HEK293 (cell line): Measurements from ENCODE around the gene PDSS1.

Source experiments
- CTCF ChIA-PET: fragments of 350-600 bp; formaldehyde crosslinking; extraction: SDS; loops from one replicate; lab custom pipeline; 2021; ENCODE audit warnings: antibody characterized with exemption; lab: Yijun Ruan, JAX
- POLR2A ChIA-PET: fragments of 300-600 bp; formaldehyde crosslinking; extraction: SDS; loops from one replicate; lab custom pipeline; 2020; ENCODE audit warnings: antibody characterized with exemption, inconsistent platforms; lab: Yijun Ruan, JAX
- H3K27ac ChIP-seq: fragments of 200-500 bp; sonication (Bioruptor generic); 2 replicates; pipeline ENCODE4 v1.5.1; 2014; ENCODE audit warnings: low read depth, low read length, control low read depth, inconsistent platforms; ENCODE audit errors: extremely low read depth
- H3K36me3 ChIP-seq, 2 experiments: fragments of 200-500 bp in 1 of 2; sonication (Bioruptor generic) in 1 of 2; 1 replicate in 1 of 2; 2 replicates in 1 of 2; pipeline ENCODE4 v1.5.1; 2014 to 2017; ENCODE audit warnings: inconsistent platforms in 2 of 2, low read length in 2 of 2; ENCODE audit not compliant: control insufficient read depth in 2 of 2, insufficient read depth in 1 of 2
- H3K4me1 ChIP-seq: fragments of 200-500 bp; sonication (Bioruptor generic); 2 replicates; pipeline ENCODE4 v1.5.1; 2014; ENCODE audit warnings: mild to moderate bottlenecking, low read length, inconsistent platforms; ENCODE audit not compliant: control insufficient read depth, insufficient read depth
- H3K4me3 ChIP-seq: 2 replicates; pipeline ENCODE4 v1.5.1; 2011; ENCODE audit warnings: low read depth, mild to moderate bottlenecking, control low read depth, low read length, moderate library complexity
- H3K9me3 ChIP-seq: fragments of 200-500 bp; sonication (Bioruptor generic); 2 replicates; pipeline ENCODE4 v1.5.1; 2014; ENCODE audit warnings: low read depth, low read length, inconsistent platforms; ENCODE audit not compliant: control insufficient read depth, insufficient read depth
- FEZF1 ChIP-seq: fragments of 450-650 bp; formaldehyde crosslinking; IDR thresholded peaks from 2 replicates; pipeline ENCODE4 v1.5.1; 2016; ENCODE audit warnings: missing biosample characterization, missing genetic modification characterization
- HOXA7 ChIP-seq: sonication (generic); formaldehyde crosslinking; IDR thresholded peaks from 2 replicates; pipeline ENCODE4 v1.8.1; 2022; ENCODE audit warnings: missing genetic modification reagents, borderline replicate concordance
- SP2 ChIP-seq: fragments of 450-650 bp; formaldehyde crosslinking; IDR thresholded peaks from 2 replicates; pipeline ENCODE4 v1.5.1; 2016; ENCODE audit warnings: missing biosample characterization, missing genetic modification characterization
- ZBTB1 ChIP-seq: fragments of 450-650 bp; formaldehyde crosslinking; IDR thresholded peaks from 2 replicates; pipeline ENCODE4 v1.5.1; 2016; ENCODE audit warnings: missing biosample characterization, missing genetic modification characterization
- ZNF140 ChIP-seq: fragments of 450-650 bp; formaldehyde crosslinking; IDR thresholded peaks from 2 replicates; pipeline ENCODE4 v1.5.1; 2016; ENCODE audit warnings: missing biosample characterization, missing genetic modification characterization
- ZNF175 ChIP-seq: fragments of 450-650 bp; formaldehyde crosslinking; IDR thresholded peaks from 2 replicates; pipeline ENCODE4 v1.5.1; 2016; ENCODE audit warnings: missing biosample characterization, missing genetic modification characterization
- ZNF341 ChIP-seq: fragments of 450-650 bp; formaldehyde crosslinking; IDR thresholded peaks from 2 replicates; pipeline ENCODE4; 2016; ENCODE audit warnings: low read depth, missing biosample characterization, missing genetic modification characterization
- ZNF513 ChIP-seq: fragments of 450-650 bp; IDR thresholded peaks from 2 replicates; pipeline ENCODE4 v1.5.1; 2018; ENCODE audit warnings: missing biosample characterization, missing genetic modification characterization
- TF ChIP-seq, protein P1 (sequence below): fragments of 450-650 bp; formaldehyde crosslinking; IDR thresholded peaks from 2 replicates; pipeline ENCODE4 v1.5.1; 2016; ENCODE audit warnings: missing biosample characterization, missing genetic modification characterization
- TF ChIP-seq, protein P2 (sequence below): fragments of 450-650 bp; formaldehyde crosslinking; IDR thresholded peaks from 2 replicates; pipeline ENCODE4 v1.5.1; 2016; ENCODE audit warnings: missing biosample characterization, missing genetic modification characterization
- TF ChIP-seq, protein P3 (sequence below): fragments of 450-650 bp; formaldehyde crosslinking; IDR thresholded peaks from 2 replicates; pipeline ENCODE4 v1.5.1; 2016; ENCODE audit warnings: missing biosample characterization, missing genetic modification characterization

Gene PDSS1

GRCh38 chr10:26777686-26778085, 80.2 kb downstream of the PDSS1 start:
- no peaks in the 10 kb centered on the region for H3K9me3 ChIP-seq
- no peak for TF ChIP-seq ZNF513 (tag by site-specific recombination)
- TF ChIP-seq, protein P1, sequence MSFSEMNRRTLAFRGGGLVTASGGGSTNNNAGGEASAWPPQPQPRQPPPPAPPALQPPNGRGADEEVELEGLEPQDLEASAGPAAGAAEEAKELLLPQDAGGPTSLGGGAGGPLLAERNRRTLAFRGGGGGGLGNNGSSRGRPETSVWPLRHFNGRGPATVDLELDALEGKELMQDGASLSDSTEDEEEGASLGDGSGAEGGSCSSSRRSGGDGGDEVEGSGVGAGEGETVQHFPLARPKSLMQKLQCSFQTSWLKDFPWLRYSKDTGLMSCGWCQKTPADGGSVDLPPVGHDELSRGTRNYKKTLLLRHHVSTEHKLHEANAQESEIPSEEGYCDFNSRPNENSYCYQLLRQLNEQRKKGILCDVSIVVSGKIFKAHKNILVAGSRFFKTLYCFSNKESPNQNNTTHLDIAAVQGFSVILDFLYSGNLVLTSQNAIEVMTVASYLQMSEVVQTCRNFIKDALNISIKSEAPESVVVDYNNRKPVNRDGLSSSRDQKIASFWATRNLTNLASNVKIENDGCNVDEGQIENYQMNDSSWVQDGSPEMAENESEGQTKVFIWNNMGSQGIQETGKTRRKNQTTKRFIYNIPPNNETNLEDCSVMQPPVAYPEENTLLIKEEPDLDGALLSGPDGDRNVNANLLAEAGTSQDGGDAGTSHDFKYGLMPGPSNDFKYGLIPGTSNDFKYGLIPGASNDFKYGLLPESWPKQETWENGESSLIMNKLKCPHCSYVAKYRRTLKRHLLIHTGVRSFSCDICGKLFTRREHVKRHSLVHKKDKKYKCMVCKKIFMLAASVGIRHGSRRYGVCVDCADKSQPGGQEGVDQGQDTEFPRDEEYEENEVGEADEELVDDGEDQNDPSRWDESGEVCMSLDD (tag by site-specific recombination): no peak
- TF ChIP-seq, protein P2, sequence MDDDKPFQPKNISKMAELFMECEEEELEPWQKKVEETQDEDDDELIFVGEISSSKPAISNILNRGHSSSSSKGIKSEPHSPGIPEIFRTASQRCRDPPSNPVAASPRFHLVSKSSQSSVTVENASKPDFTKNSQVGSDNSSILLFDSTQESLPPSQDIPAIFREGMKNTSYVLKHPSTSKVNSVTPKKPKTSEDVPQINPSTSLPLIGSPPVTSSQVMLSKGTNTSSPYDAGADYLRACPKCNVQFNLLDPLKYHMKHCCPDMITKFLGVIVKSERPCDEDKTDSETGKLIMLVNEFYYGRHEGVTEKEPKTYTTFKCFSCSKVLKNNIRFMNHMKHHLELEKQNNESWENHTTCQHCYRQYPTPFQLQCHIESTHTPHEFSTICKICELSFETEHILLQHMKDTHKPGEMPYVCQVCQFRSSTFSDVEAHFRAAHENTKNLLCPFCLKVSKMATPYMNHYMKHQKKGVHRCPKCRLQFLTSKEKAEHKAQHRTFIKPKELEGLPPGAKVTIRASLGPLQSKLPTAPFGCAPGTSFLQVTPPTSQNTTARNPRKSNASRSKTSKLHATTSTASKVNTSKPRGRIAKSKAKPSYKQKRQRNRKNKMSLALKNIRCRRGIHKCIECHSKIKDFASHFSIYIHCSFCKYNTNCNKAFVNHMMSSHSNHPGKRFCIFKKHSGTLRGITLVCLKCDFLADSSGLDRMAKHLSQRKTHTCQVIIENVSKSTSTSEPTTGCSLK (tag by site-specific recombination): no peak
- no peak for TF ChIP-seq ZBTB1 (tag by site-specific recombination)
- no peak for TF ChIP-seq SP2 (tag by site-specific recombination)
- TF ChIP-seq, protein P3, sequence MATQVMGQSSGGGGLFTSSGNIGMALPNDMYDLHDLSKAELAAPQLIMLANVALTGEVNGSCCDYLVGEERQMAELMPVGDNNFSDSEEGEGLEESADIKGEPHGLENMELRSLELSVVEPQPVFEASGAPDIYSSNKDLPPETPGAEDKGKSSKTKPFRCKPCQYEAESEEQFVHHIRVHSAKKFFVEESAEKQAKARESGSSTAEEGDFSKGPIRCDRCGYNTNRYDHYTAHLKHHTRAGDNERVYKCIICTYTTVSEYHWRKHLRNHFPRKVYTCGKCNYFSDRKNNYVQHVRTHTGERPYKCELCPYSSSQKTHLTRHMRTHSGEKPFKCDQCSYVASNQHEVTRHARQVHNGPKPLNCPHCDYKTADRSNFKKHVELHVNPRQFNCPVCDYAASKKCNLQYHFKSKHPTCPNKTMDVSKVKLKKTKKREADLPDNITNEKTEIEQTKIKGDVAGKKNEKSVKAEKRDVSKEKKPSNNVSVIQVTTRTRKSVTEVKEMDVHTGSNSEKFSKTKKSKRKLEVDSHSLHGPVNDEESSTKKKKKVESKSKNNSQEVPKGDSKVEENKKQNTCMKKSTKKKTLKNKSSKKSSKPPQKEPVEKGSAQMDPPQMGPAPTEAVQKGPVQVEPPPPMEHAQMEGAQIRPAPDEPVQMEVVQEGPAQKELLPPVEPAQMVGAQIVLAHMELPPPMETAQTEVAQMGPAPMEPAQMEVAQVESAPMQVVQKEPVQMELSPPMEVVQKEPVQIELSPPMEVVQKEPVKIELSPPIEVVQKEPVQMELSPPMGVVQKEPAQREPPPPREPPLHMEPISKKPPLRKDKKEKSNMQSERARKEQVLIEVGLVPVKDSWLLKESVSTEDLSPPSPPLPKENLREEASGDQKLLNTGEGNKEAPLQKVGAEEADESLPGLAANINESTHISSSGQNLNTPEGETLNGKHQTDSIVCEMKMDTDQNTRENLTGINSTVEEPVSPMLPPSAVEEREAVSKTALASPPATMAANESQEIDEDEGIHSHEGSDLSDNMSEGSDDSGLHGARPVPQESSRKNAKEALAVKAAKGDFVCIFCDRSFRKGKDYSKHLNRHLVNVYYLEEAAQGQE (tag by site-specific recombination): no peak
- TF ChIP-seq FEZF1 (tag by site-specific recombination): no peak
- TF ChIP-seq HOXA7 (CRISPR knock-in tag): no peak
- H3K27ac ChIP-seq: no peak overlapping the region
- no peaks in the 10 kb centered on the region for H3K4me1 ChIP-seq
- no peaks in the 10 kb centered on the region; a peak in 2 of 3 replicates for H3K36me3 ChIP-seq
- no peak overlapping the region for H3K4me3 ChIP-seq
- CTCF ChIA-PET: no interaction called here
- POLR2A ChIA-PET: no interaction called here

DNA sequence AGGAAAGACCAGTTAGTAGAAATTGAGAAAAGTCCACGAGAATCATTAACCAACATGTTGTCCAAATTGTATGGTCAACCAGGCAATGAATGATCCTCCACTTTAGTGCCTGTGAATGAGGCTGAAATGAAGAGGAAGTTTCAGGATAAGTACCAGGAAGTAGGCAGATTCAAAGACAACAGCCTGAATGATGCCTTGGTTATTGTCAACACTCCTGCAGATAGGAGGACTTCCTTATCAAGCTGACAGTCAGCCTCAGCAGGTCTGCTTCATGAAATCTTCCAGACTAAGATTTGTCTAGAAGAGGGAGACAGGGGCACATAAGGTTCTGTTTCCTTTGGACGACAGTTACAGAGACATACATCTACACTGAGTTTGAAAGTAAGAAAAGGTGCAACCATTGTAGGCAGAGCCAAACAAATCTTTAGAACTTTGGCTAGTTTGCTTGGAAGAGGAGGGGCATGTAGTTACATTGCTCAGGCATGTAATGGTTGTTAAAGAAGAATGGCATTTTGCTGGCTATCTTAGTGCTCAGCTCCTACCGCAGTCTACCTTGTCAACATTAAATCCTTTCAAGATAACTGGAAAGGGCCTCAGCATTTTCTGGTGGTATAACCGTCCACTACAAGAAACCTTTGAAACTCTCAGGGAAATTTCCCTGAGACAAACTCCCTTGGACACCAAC, 81.8 kb downstream of the PDSS1 start:
- Histone ChIP-seq H3K36me3 (no peaks in the 10 kb centered on the region; a peak in 1 of 3 replicates), H3K27ac (no peak overlapping the region), H3K4me1 (no peaks in the 10 kb centered on the region), H3K9me3 (no peaks in the 10 kb centered on the region), H3K4me3 (no peak overlapping the region)
- ChIA-PET POLR2A (interaction anchor here (0.5 kb wide), 1 partner anchor 71 kb away, joined by 6 read pairs; no protein-coding TSS in a partner anchor), CTCF (interaction anchor here (2.2 kb wide), 1 partner anchor 53 kb away, joined by 8 read pairs; no protein-coding TSS in a partner anchor)
- TF ChIP-seq ZNF341 (tag by site-specific recombination) (no peak), ZNF140 (tag by site-specific recombination) (no peak), ZNF175 (tag by site-specific recombination) (no peak)
